ENCODE measurements around the gene AHCYL2.

DNA sequence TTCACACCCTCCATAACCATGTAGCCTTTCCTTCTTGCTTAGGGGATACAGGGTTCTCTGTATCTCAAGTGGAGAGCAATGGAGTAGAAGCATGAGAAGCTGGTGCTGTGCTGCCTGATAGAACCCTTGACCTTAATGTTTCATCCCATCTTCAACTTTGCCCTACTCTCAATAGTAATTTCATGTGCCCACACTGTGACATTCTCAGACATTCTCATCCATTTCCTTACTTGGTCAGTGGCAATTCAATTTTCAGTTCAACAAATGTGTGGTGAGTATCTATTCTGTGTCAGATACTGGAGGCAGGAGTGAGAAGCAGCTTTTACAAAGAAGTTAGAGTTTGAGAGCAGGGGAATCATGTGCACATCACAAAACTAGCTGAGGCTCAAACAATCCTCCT is 225.5 kb downstream of the AHCYL2 start:
- TF ChIP-seq, protein P1, sequence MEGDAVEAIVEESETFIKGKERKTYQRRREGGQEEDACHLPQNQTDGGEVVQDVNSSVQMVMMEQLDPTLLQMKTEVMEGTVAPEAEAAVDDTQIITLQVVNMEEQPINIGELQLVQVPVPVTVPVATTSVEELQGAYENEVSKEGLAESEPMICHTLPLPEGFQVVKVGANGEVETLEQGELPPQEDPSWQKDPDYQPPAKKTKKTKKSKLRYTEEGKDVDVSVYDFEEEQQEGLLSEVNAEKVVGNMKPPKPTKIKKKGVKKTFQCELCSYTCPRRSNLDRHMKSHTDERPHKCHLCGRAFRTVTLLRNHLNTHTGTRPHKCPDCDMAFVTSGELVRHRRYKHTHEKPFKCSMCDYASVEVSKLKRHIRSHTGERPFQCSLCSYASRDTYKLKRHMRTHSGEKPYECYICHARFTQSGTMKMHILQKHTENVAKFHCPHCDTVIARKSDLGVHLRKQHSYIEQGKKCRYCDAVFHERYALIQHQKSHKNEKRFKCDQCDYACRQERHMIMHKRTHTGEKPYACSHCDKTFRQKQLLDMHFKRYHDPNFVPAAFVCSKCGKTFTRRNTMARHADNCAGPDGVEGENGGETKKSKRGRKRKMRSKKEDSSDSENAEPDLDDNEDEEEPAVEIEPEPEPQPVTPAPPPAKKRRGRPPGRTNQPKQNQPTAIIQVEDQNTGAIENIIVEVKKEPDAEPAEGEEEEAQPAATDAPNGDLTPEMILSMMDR (conservative IDR thresholded peaks at IDR 0.05; ENCODE audit: low read length), result no peak
- no peak for TF ChIP-seq EZH2phosphoT487 (IDR thresholded peaks at IDR 0.05; ENCODE audit: borderline replicate concordance, low read depth, low read length)

Measured in OCI-LY7 (cell line).